Naive B cell (primary cell): ENCODE measurements around the gene SKIC3. TPM values are rescaled to one million over a fixed set of nuclear protein-coding genes. Genes with fewer than 3 reads are reported as not detected.

Experiments used
- ATAC-seq, 2 donors: fragments of 150-1000 bp; cut with Tn5 transposase; 2 replicates each; pipeline ENCODE4 v1.10.0; 2021; ENCODE audit warnings: low read depth in 2 of 2, mild to moderate bottlenecking in 2 of 2, moderate library complexity in 2 of 2
- DNase-seq: peaks from one replicate; pipeline ENCODE4 v3.0.0; 2022
- H3K27ac Mint-ChIP-seq, 6 donors: one replicate each; pipeline ENCODE4 v1.8.0; 2020 to 2022; ENCODE audit warnings: mild to moderate bottlenecking in 6 of 6, mixed read lengths in 6 of 6, moderate library complexity in 5 of 6, inconsistent platforms in 2 of 6
- H3K27me3 Mint-ChIP-seq, 3 donors: one replicate each; pipeline ENCODE4 v1.8.0; 2021 to 2022; ENCODE audit warnings: mixed read lengths in 3 of 3, mild to moderate bottlenecking in 1 of 3
- H3K36me3 Mint-ChIP-seq, 2 donors: one replicate each; pipeline ENCODE4 v1.8.0; 2020 to 2022; ENCODE audit warnings: mixed read lengths in 2 of 2, inconsistent platforms in 1 of 2, mild to moderate bottlenecking in 1 of 2
- H3K4me1 Mint-ChIP-seq, 3 donors: one replicate each; pipeline ENCODE4 v1.8.0; 2020 to 2022; ENCODE audit warnings: mixed read lengths in 3 of 3, inconsistent platforms in 1 of 3, mild to moderate bottlenecking in 1 of 3, moderate library complexity in 1 of 3
- H3K4me3 Mint-ChIP-seq, 8 donors: one replicate each; pipeline ENCODE4 v1.8.0; 2020 to 2022; ENCODE audit warnings: mild to moderate bottlenecking in 8 of 8, mixed read lengths in 8 of 8, moderate library complexity in 8 of 8, inconsistent platforms in 2 of 8
- H3K9me3 Mint-ChIP-seq, 7 donors: one replicate each; pipeline ENCODE4 v1.8.0; 2020 to 2022; ENCODE audit warnings: mixed read lengths in 7 of 7, mild to moderate bottlenecking in 5 of 7, inconsistent platforms in 2 of 7, moderate library complexity in 1 of 7
- polyA plus RNA-seq, 6 donors: library from polyadenylated mRNA; unstranded; fragments of 300-500 nt; fragmentation: Illumina TruSeq; gene quantifications; one replicate each; pipeline ENCODE4 v1.2.3, GENCODE V29; 2021; ENCODE audit warnings: low read depth in 6 of 6

SKIC3 gene
- 10 to 100 TPM; 31.3 to 57.4 (median 38.9) TPM for polyA plus RNA-seq

DNA sequence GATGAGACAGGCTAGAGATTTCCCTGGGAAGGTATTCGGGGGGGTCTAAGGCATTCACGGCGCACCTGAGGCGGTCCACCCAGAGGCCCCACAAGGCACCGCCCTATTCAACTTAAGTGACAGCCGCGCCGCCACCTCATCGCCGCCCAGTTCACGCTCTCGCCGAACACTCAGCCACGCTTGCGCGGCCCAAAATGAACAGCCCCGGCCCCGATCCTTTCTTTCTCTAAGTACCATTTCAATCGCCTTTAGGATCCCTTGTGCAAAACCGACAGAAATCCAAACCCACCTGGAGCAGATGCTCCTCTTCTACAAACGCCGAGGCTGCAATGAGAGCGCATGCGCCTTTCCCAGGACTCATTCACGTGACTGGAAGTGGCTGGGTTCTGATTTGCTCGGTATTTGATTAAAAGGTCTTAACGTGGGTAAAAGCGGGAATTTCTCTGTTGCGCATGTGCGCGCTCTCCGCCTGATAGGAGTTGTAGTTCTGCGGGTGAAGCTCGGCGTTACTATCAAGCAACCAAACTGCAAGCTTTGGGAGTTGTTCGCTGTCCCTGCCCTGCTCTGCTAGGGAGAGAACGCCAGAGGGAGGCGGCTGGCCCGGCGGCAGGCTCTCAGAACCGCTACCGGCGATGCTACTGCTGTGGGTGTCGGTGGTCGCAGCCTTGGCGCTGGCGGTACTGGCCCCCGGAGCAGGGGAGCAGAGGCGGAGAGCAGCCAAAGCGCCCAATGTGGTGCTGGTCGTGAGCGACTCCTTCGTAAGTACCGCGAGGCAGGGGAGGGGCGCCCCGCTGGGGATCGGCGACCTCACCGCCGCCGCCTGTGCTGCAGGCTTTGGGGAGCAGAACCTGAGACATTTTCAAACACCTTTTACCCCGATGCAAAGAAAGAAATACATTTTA lies at the start of gene SKIC3, which contains the start of gene ARSK:
Gene SKIC3, minus strand, starts transcription at position 331 of the 902 bp plus-strand sequence. CDS start 7,827 bp downstream, outside the sequence.
Gene ARSK, plus strand, starts transcription at position 455 of the 902 bp plus-strand sequence. Its CDS starts 178 bp downstream, at position 633.
- Mint-ChIP-seq H3K9me3 (no peaks in the 10 kb centered on the region), H3K27me3 (no peaks in the 10 kb centered on the region), H3K27ac (peak within 1 kb of the TSS; percentile 95 to 99 (median 98)), H3K36me3 (peaks cover 0 to 14% of the 10 kb centered on the region in 2 donors), H3K4me1 (peaks cover 33 to 50% (median 38%) of the 10 kb centered on the region in 3 donors), H3K4me3 (peak within 1 kb of the TSS; percentile 92 to 99 (median 99))
- DNase-seq (peak; percentile 95), ATAC-seq (peak; percentile 83 to 85)

DNA sequence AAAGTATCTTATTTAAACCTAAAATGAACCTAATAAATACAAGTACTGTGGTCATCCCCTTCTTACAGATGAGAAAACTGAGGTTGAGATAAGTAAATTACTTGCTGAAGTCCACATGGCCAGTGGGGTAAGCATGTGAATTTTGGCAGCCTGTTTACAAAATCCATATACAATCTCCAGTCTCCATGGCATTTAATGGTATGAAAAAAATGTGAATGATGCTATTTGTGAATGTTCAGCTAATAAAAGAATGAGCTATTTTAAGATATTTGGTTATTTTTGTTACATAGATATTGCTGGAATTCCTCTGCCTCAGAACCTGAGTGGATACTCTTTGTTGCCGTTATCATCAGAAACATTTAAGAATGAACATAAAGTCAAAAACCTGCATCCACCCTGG lies 45.8 kb upstream of the SKIC3 start:
- H3K4me1 Mint-ChIP-seq, result no peaks in the 10 kb centered on the region

DNA sequence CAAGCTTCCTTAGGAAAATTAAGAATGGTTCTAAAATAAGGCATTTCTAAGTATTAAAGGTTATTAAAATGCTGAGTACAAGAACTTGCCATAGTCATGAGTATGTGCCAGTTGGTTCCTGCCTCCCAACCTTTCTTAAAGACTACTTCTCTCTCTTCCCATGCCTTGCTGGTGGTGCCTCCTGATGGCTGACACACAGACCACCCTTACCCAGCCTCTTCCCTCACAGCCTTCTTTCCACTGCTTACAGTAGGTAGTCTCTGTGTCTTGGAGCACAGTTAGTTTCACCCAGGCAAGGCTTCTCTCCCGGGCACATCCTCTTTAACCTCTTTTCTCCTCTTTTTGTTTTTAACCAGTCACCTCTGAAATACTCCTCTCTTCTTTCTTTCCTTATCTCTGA lies 44.5 kb upstream of the SKIC3 start:
- Mint-ChIP-seq H3K27ac (peak overlapping the region in 3 of 6 donors; percentile 25 to 69 (median 28)), H3K9me3 (no peaks in the 10 kb centered on the region), H3K4me3 (no peak overlapping the region), H3K36me3 (peaks cover 0 to 7% of the 10 kb centered on the region in 2 donors), H3K27me3 (no peaks in the 10 kb centered on the region), H3K4me1 (no peaks in the 10 kb centered on the region)
- DNase-seq (no peak), ATAC-seq (no peak)

More for the DNA sequence above, 45.8 kb upstream of the SKIC3 start:
- Mint-ChIP-seq H3K9me3 (no peaks in the 10 kb centered on the region), H3K27ac (no peak overlapping the region), H3K4me3 (no peak overlapping the region), H3K36me3 (peaks cover 0 to 9% of the 10 kb centered on the region in 2 donors), H3K27me3 (no peaks in the 10 kb centered on the region)
- no peak for ATAC-seq
- DNase-seq, result no peak

DNA sequence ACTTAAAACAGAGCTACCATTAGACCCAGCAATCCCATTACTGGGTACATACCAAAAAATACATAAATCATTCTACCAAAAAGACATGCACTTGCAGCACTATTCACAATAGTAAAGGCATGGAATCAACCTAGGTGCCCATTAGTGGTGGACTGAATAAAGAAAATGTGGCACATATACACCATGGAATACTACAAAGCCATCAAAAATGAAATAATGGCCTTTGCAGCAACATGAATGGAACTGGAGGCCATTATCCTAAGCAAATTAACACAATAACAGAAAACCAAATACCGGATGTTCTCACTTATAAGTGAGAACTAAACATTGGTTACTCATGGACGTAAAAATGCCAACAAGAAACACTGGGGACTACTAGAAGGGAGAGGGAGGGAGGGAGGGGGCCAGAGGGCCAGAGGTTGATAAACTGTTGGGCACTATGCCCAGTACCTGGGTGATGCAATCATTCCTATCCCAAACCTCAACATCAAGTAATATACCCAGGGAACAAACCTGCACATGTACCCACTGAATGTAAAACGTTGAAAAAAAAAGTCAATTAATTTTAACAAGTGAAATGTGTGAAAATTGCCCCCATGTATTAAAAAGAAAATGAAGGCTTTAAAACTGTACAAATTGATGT lies 40.6 kb upstream of the SKIC3 start:
- H3K4me1 Mint-ChIP-seq, result no peaks in the 10 kb centered on the region
- no peak overlapping the region for H3K27ac Mint-ChIP-seq
- no peaks in the 10 kb centered on the region for H3K9me3 Mint-ChIP-seq
- no peak overlapping the region for H3K4me3 Mint-ChIP-seq
- no peaks in the 10 kb centered on the region for H3K36me3 Mint-ChIP-seq
- DNase-seq, result no peak
- H3K27me3 Mint-ChIP-seq, result no peaks in the 10 kb centered on the region
- ATAC-seq, result no peak

DNA sequence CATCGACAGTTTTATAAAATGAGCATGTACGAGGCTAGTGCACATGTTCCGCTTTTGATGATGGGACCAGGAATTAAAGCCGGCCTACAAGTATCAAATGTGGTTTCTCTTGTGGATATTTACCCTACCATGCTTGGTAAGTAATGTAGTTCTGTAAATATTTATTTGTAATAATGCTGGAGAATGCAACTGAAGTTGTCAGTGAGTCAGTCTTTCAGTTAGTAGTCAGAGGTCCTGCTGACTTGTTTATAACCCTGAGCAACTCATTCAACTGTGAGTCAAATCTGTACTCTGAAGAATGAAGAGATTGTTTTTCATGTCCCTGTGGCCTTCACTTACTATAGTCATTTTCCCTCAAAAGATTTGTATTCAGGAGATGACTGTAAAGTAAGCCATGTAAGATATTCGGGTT lies 36.7 kb upstream of the SKIC3 start:
- H3K27me3 Mint-ChIP-seq, result no peaks in the 10 kb centered on the region
- peaks cover 0 to 5% (median 4%) of the 10 kb centered on the region in 3 donors for H3K4me1 Mint-ChIP-seq
- no peaks in the 10 kb centered on the region for H3K9me3 Mint-ChIP-seq
- no peaks in the 10 kb centered on the region for H3K36me3 Mint-ChIP-seq
- DNase-seq, result no peak
- no peak for ATAC-seq
- H3K4me3 Mint-ChIP-seq, result no peak overlapping the region
- H3K27ac Mint-ChIP-seq, result no peak overlapping the region

DNA sequence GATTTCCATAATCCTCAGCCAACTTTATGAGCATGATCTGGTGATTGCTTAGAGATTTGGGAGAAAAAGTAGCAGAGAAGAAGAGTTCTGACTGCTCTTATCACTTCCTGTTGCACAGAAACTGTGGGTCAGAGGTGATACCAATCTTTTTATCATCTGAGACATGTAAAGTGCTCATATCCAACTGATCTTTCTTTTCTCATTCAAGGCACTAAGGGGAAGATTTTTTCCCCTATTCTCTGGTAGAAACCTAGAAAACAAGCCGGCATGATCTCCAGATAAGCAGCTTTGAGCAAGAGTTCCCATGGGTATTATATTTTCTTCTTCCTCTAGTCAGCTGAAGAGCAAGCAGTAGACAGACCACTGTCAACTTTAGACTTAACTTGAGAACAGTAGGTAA lies 36.1 kb upstream of the SKIC3 start:
- Mint-ChIP-seq H3K27me3 (no peaks in the 10 kb centered on the region), H3K27ac (peak overlapping the region in 2 of 6 donors; percentile 24 to 39), H3K4me1 (peaks cover 0 to 5% (median 4%) of the 10 kb centered on the region in 3 donors), H3K4me3 (no peak overlapping the region), H3K9me3 (no peaks in the 10 kb centered on the region), H3K36me3 (no peaks in the 10 kb centered on the region)
- DNase-seq, result no peak
- no peak for ATAC-seq

DNA sequence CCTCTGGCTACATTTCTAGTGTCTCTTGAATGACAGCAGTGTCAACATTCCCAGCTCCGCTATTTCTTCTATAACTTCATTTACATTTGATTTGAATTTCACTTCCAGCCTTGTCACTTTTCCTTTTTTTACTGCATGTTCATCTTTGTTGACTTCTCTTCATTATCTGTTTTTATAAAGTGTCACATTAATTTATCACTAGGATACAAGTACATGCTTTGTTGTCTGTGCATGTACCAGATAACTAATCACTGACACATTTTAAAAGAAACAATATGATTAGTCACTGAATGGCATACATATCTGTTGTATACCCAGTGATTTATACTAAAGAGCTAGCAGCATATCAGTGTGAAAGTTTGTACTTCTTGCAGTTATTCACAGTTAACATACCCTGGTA lies 29.2 kb upstream of the SKIC3 start:
- ATAC-seq (no peak), DNase-seq (no peak)
- Mint-ChIP-seq H3K9me3 (no peaks in the 10 kb centered on the region), H3K27me3 (no peaks in the 10 kb centered on the region), H3K27ac (no peak overlapping the region), H3K36me3 (peaks cover 8 to 11% of the 10 kb centered on the region in 2 donors), H3K4me3 (no peak overlapping the region), H3K4me1 (no peaks in the 10 kb centered on the region)

DNA sequence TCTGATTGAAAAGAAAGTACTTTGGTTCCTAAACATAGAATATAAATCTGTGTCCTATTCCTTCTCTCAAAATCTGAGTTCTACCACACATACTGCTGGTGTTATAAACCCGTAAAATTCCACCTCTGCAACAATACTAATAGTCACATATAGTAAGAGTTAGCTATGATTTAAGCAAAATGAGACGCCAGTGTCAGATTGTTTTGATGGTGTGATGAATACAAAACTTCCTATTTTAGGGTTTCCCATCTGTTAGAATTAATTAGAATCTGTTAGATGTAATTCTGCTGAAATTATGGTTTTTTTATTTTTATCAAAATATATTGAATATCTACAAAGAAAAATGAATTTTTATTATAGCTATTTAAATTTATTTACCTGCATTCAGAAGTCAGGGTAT lies 26.8 kb upstream of the SKIC3 start:
- Mint-ChIP-seq H3K27ac (no peak overlapping the region), H3K36me3 (peaks cover 8 to 11% of the 10 kb centered on the region in 2 donors), H3K27me3 (no peaks in the 10 kb centered on the region), H3K4me1 (no peaks in the 10 kb centered on the region), H3K9me3 (no peaks in the 10 kb centered on the region), H3K4me3 (no peak overlapping the region)
- DNase-seq (no peak), ATAC-seq (no peak)

DNA sequence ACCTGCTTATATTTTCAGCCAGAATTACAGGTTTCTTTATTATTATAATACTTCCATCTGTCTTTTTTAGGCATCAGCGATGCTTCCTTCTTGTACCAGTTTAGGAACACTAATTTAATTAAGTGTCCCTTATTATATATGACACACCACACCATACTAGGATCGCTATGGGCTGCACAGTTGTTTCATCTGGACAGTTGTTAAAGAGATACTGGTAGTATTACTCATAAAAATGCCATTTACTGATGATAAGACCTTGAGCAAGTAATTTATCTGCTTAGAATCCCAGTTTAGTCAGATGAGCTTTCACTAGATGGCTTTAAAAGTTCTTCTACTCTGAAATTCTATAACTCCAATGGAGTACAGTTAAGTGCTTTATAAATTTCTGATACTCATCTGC lies 17.2 kb upstream of the SKIC3 start:
- H3K27ac Mint-ChIP-seq, result no peak overlapping the region
- ATAC-seq (no peak), DNase-seq (no peak)
- H3K27me3 Mint-ChIP-seq, result no peaks in the 10 kb centered on the region
- no peak overlapping the region for H3K4me3 Mint-ChIP-seq
- H3K9me3 Mint-ChIP-seq, result peaks cover 0 to 3% (median 0%) of the 10 kb centered on the region in 7 donors
- H3K4me1 Mint-ChIP-seq, result no peaks in the 10 kb centered on the region
- peaks cover 19 to 40% of the 10 kb centered on the region in 2 donors for H3K36me3 Mint-ChIP-seq

DNA sequence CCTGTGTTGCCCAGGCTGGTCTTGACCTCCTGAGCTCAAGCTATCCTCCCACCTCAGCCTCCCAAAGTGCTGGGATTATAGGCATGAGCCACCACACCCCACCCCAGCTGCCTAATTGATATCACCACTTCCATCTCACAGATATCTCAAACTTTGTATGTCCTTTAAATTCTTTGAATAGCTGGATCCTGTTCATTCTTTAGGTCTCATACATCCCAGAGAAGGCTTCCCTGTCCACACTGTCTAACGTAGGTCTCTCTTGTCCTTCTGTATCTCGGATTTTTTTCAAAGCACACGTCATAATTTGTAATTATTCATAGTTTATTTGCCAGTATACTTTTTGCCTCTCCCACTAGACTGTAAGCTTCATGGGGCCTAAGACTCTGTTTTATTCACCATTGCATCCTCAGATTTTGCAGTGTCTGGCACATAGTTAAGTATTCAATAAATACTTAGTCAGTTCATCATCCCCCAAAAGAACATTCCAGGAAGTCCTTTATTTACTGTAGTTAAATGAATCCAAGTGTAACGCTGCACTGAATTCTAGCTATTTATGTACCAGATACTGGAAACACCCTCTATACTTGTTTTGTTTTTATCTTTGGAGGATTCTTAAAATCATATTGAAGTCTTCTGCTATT lies 10.6 kb upstream of the SKIC3 start:
- Mint-ChIP-seq H3K36me3 (peaks cover 0 to 28% of the 10 kb centered on the region in 2 donors), H3K9me3 (no peaks in the 10 kb centered on the region), H3K4me3 (no peak overlapping the region), H3K27ac (peak overlapping the region in 1 of 6 donors; percentile 28), H3K4me1 (peaks cover 0 to 6% (median 4%) of the 10 kb centered on the region in 3 donors), H3K27me3 (no peaks in the 10 kb centered on the region)
- ATAC-seq (no peak), DNase-seq (no peak)

DNA sequence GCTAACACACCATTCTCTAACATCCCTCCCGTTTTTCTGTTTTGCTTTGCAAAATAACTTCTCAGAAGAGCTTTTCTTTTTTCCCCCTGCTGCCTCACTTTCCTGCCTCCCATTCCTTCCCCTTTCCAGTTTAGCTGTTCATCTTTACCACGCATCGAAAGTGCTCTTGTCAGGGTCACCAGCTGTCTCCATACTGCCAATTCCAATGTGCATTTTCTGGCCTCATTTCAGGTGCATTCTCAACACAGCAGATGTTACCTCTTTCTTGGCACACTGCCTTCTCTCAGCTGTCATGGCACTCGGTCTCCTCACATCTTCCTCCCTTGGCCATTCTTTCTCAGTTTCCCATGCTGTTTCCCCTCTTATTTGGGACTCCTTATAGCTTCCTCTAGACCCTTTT lies 9.7 kb upstream of the SKIC3 start:
- H3K27ac Mint-ChIP-seq, result peak overlapping the region in 1 of 6 donors; percentile 78
- no peak for ATAC-seq
- DNase-seq, result no peak
- H3K27me3 Mint-ChIP-seq, result no peaks in the 10 kb centered on the region
- no peak overlapping the region for H3K4me3 Mint-ChIP-seq
- H3K9me3 Mint-ChIP-seq, result no peaks in the 10 kb centered on the region
- peaks cover 0 to 6% (median 4%) of the 10 kb centered on the region in 3 donors for H3K4me1 Mint-ChIP-seq
- H3K36me3 Mint-ChIP-seq, result peaks cover 0 to 28% of the 10 kb centered on the region in 2 donors

DNA sequence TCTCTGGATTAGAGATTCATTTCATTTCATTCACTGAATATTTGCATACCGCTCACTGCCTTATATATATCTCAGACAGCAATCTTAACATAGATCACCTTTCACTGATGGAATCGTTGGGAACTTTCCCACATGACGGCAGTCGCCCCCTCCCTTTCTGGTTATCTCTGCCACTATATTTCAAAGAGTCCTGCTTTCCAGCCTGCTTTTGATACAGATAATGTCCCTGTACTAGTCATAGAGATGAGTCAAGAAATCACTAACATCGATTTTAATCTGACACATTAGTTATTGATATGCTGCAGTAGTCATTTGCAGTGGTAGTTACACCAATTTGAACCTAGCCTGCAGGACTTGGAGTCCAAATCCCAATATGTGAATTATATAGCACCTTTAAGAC lies 8.6 kb upstream of the SKIC3 start:
- ATAC-seq (no peak), DNase-seq (no peak)
- no peak overlapping the region for H3K27ac Mint-ChIP-seq
- no peaks in the 10 kb centered on the region for H3K9me3 Mint-ChIP-seq
- H3K36me3 Mint-ChIP-seq, result peaks cover 0 to 20% of the 10 kb centered on the region in 2 donors
- H3K4me3 Mint-ChIP-seq, result no peak overlapping the region
- peaks cover 0 to 7% (median 4%) of the 10 kb centered on the region in 3 donors for H3K4me1 Mint-ChIP-seq
- no peaks in the 10 kb centered on the region for H3K27me3 Mint-ChIP-seq

DNA sequence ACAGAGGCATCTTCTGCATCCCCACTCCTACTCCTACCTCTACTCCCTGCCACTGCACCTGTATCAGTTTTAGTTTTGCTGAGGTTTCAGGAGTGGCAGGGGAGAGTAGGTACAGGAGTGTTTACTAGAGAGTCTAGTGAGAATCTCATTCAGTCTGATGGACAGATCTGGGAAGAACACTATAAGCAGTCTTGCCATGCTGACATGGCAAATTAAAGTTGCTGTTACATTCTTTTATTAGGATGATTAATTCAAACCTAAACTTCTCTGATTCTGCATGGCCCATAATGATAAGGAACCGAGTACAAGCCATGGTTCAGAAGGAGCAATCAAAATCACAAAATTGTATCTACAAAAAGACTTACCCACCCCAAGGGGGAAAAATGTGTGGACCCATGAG lies 7.5 kb upstream of the SKIC3 start:
- H3K27ac Mint-ChIP-seq, result peak overlapping the region in 1 of 6 donors; percentile 42
- H3K9me3 Mint-ChIP-seq, result no peaks in the 10 kb centered on the region
- ATAC-seq (no peak), DNase-seq (no peak)
- no peaks in the 10 kb centered on the region for H3K27me3 Mint-ChIP-seq
- H3K36me3 Mint-ChIP-seq, result peaks cover 0 to 13% of the 10 kb centered on the region in 2 donors
- no peak overlapping the region for H3K4me3 Mint-ChIP-seq
- peaks cover 0 to 13% (median 4%) of the 10 kb centered on the region in 3 donors for H3K4me1 Mint-ChIP-seq
